Cerebellar nuclear complex (tissue), 1 donor: Measurements from ENCODE around the gene ART5.
"Not testable (repeated sequence)": the region's sequence is repeated elsewhere in the genome, so short reads cannot be mapped to it uniquely, and the experiment has no call there.

Experiments used
- DNase-seq, 2 experiments: peaks; one replicate each; lab custom pipeline; 2025; lab: John Stamatoyannopoulos, UW

ART5 gene

DNA sequence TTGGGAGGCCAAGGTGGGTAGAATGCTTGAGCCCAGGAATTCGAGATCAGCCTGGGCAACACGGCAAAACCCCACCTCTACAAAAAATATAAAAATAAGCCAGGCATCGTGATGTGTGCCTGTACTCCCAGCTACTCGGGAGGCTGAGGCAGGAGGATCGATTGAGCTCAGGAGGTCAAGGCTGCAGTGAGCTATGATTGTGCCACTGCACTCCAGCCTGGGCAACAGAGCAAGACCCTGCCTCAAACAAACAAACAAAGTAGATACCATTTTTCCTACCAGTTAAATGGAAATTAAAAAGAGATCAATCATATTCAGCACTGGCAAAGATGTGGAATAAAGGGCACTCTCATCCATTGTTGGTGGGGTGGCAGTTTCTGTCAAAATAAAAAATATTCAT is 15.5 kb upstream of the ART5 start:
- DNase-seq, result not testable (repeated sequence)

DNA sequence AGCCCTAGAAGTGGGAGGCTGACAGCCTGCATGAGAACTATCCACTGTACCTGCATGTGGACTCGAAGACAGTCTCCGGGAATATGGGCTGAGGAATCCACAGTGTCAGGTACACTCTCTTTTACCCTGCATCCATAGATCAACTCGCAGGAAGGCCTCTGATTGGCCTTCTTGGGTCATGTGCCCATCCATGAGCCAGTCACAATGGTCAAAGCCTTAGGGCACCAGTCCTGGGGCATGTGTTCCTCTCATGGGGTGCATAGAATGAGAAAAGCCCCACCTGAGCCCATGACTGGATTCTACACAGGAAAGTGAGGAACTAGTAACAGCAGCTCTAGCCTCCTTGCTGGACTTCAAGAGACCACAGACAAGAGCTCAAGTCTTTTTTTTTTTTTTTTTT is 13.8 kb upstream of the ART5 start:
- DNase-seq, result no peak

GRCh38 chr11:3652514-3652913 is 10.7 kb upstream of the ART5 start:
- not testable (repeated sequence) for DNase-seq

DNA sequence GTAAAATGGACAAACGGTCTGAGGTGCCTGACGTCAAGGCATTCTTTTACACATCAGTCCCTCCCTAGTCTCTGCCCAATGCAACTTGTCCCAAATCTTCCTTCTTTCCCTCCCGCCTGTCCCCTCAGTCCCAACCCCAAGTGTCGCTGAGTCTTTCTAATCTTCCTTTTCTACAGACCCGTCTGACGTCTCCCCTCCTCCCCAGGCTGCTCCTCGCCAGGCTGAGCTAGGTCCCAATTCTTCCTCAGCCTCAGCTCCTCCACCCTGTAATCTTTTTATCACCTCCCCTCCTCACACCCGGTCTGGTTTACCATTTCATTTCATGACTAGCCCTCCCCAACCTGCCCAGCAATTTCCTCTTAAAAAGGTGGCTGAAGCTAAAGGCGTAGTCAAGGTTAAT is 7.6 kb upstream of the ART5 start:
- not testable (repeated sequence) for DNase-seq

DNA sequence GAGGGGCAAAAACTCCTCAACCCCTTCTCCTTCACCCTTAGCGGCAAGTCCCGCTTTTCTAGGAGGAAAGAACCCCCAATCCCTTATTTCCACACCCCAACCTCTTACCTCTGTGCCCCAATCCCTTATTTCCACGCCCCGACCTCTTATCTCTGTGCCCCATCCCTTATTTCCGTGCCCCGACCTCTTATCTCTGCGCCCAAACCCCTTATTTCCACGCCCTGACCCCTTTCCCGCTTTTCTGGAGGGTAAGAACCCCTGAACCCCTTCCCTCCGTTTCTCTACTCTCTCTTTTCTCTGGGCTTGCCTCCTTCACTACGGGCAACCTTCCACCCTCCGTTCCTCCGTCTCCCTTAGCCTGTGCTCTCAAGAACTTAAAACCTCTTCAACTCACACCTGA is 7.1 kb upstream of the ART5 start:
- DNase-seq, result not testable (repeated sequence)

DNA sequence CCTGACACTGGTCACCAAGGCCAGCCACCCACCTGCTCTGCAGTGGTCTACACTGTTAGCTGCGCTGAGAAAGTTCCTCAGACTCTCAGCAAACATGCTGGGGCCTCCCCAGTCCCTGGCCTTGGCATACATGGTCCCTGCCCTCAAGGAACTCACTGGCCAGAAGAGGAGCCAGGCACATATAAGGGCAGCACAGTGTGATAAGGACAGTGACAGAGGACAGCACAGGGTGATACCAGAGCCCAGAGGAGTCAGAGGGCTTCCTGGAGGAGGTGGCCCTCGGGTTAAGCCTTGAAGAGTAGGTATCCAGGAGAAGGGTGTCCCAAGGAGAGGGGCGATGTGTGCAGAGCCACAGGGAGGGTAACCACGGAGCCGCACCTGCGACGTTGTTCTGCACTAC is 3.8 kb upstream of the ART5 start:
- DNase-seq, result no peak

DNA sequence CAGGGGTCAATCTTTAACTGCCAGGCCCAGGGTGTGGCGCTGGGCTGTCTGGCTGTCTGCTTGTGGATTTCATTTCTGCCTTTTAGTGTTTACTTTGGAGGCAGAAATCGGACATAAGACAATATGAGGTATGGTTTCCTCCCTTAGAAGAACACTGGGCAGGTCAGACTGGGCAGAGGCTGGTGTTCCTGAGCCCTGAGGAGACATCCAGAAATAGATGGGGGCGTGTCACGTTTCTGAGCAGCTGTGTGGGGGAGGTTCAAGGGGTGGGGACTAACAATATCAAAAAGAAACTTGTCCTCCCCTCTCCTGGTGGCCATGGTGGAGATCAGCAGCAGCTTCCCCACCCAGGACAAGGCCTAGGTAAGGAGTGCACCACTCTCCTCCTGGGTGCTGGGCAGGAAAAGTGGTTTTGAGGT is 3.0 kb upstream of the ART5 start, which contains the start of gene ART1:
ART1 (plus strand) TSS at position 312 of the 419 bp plus-strand sequence. CDS start 14,086 bp downstream, outside the sequence.
- no peak for DNase-seq

DNA sequence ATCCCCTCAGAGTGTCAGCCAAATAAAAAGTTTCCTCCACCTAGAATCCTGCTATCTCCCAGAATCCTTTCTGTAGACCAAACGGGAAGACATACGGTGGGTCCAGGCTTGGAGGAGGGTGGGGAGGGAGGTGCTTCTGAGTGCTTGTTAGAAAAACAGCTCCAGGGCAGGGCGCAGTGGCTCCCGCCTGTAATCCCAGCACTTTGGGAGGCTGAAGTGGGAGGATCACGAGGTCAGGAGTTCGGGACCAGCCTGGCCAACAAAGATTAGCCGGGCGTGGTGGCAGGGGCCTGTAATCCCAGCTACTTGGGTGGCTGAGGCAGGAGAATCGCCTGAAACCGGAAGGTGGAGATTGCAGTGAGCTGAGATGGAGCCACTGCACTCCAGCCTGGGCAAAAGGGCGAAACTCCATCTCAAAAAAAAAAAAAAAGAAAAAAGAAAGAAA is 1.3 kb upstream of the ART5 start:
- not testable (repeated sequence) for DNase-seq

DNA sequence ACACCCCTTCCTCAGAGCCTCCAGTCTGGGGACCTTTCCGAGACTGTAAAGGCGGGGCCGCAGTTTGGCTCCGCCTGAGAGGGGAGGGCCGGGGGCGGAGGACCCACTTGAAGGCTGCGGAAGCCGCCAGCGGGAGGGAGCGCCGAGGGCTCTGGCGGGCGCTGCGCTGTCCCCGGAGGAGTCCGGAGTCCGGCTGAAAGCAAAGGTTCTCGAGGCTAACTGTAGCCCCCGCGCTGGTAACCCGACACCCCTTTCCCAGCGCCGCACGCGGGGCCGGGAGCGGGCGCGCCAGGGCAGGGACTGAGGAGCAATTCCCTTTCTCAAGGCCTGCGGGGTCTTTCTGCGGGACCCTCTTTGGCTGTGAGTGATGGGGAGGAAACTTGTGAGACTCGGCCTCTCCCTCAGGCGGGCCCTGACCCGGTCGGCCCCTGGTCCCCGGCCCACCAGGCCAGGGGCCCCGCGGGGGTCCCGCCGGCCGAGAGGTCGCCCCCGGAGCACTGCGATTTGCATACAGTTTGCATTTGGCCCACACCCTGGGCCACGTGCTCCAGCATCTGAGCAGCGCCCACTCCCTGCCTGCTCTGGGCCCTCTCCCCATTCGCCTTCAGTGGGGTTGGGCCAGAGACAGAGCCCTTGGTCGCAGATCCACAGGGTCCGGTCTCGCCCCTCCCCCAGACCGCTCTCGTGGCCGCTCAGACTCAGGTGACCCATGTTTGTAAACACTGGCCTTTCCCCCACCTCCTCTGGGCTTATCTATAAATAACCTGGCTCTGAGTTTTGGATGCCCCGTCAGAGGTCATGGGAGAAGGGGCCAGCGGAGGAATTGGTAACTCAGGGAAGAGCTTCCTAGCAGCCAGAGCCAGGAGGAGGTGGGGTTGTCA is 519 bp upstream of the ART5 start:
- no peak for DNase-seq

DNA sequence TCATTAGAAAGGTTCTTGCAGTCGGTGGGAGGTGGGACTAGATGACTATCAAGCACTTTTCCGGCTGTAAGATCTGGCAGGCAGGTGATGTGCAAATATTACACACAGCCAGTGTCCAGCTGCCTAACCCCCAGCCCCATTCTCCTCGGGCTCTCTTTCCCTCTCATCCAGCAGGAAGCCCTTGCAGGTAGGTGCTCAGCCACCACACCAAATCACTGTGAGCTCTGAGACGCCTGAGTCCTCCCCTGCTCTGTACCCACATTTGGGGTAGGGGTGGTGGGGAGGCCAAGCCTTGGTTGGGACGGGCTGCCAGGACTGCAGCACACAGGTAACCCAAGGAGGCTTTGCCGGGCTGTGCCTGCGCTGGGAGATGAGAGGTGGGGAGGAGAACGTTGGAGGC is 601 bp downstream of the ART5 start:
- no peak for DNase-seq

- no peak for DNase-seq
Measured at GRCh38 chr11:3639841-3640240, 2.0 kb downstream of the ART5 start.

GRCh38 chr11:3638513-3638912 is 3.3 kb downstream of the ART5 start:
- DNase-seq, result no peak

DNA sequence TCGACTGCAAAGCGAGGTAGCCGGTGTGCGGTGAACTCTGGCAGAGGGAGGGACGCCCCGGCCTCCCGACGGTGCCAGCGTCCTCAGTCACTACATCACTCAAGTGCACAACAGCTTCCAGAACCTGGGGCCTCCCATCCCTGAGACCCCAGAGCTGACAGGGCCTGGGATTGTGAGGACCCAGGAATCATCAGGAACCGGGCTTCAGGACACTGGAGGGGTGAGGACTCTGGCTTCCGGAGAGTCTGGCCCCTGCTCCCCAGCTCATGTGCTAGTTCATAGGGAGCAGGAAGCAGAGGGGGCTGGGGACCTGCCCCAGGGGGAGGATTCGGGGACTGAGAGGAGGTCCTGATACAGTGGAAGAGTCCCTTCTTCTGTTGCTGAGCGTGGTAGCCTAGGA is 4.6 kb downstream of the ART5 start:
- no peak for DNase-seq

DNA sequence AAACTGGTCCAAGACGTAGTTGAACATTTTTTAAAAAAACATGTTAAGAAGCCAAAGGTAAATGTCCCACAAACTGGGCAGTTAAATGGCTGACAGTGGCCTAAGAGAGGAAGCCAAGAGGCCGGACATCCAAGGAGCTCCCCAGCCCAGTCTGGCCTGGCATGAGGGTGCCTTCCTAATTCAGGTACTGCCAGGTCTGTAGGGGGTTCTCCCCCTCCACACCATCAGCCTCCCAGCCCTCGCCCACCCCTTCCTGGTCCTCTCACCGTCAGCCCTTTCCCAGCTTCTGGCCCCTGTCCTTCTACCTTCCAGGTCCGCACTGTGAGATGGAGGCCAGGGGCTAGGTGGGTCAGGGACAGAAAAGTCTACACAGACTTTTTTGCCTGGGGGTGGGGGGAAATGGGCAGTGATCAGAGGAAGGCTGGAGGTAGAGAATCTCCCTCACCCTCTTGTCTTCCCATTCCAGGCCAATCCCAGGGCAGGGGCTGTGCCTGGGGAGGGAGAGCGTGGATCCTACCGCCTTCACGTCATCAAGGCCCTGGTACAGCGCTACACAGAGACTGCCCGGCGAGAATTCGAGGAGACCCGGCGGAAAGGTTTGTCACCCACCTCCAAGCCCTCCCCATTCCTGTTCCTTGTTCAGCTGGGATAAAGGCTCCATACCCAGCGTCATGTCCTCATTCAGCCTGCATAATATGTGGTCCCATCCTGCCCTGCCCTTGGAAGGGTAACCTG is 6.0 kb downstream of the ART5 start:
- no peak for DNase-seq

DNA sequence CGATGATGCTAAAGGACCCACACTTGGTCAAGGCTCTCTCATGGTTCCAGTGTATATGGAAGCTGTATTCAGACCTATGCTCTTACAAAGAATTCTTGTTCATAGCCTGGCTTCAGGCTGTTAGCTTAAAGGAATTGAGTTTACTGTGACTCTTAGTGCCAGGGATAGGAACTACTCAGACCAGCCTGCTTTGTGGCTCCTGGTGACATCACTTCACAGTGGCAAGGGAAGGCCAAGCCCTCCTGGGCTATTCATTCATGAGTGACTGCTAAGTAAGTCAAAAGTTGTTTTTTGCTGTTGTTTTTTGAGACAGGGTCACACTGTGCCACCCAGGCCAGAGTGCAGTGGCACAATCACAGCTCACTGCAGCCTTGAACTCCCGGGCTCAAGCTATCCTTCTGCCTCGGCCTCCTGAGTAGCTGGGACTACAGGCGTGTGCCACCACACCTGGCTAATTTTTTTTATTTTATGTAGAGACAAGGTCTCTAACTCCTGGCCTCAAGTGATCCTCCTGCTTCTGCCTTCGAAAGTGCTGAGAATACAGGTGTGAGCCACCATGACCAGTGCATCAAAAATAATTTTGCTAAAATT is 9.6 kb downstream of the ART5 start:
- no peak for DNase-seq

DNA sequence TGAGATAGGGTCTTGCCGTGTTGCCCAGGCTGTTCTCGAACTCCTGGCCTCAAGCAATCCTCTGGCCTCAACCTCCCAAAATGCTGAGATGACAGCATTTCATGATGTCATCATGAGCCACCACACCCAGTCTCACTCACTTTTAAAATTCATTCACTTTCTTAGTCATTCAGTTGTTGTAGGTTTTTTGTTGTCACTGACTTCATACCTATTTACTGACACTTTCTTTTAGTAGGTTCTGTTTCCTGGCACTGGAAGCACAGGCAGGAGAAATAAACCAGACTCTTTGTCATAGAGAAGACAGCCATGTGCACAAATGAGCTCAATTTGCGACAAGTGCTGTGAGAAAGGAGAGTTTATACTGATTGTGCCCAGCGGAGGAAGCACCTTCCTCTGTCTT is 10.5 kb downstream of the ART5 start:
- DNase-seq, result no peak

GRCh38 chr11:3627291-3627690 is 14.5 kb downstream of the ART5 start:
- no peak for DNase-seq

GRCh38 chr11:3626250-3626960 is 15.4 kb downstream of the ART5 start:
- DNase-seq, result no peak

DNA sequence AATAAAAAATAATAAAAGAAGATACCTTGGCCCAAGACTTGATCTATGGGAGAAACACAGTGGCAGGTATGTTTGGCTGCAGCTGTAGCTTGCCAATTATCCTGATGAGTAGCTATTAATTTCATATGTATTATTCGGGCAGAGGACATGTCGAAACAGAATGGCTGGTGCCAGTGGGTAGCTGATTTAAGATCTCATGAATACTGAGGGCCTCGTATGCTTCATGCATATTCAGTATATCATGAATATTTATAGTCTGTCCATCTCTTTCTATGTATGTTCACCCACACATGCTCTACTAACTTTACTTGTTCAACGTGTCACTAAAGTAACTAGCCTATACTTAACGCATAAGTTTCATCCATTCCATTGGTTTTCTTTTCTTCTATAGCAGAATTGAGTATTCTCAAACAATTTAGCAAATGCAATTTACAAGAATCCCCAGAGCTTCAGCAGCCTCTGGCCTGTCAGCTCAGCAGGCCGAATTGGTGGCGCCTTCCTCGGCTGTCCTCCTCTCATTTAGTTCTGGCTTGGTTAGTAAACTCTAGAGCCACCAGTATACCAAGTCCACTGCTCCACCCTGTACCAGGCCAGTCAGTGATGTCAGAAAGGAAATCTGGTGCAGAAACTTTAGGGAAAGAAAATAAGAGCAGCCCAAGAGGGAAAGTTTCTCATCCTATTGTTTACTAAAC is 17.9 kb downstream of the ART5 start:
- no peak for DNase-seq

GRCh38 chr11:3623121-3623520 is 18.7 kb downstream of the ART5 start:
- DNase-seq, result no peak

DNA sequence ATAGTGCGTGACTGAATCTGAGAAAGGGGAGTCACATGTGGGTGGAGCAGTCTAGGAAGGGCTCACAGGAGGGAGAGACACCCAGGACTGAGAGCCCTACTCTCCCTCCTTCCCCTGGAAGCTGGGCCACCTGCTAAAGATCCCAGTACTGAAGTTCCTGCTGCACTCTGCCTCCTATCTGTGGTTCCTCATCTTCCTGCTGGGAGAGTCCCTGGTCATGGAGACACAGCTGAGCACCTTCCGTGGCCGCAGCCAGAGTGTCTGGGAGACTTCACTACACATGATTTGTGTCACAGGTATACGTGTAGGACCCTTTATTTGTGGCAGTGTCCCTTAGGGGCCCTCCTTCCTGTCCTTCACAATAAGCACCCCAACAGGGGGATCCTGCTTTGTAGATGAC is 19.3 kb downstream of the ART5 start:
- DNase-seq, result no peak
